HG02884 (cell line): ENCODE data around the gene PSMB7.

Experiments
- ATAC-seq: cut with Tn5 transposase; IDR thresholded peaks from one replicate; pipeline ENCODE4 v1.9.1; 2021; ENCODE audit warnings: mild to moderate bottlenecking, moderate library complexity; ENCODE audit not compliant: unreplicated experiment

Gene PSMB7

DNA sequence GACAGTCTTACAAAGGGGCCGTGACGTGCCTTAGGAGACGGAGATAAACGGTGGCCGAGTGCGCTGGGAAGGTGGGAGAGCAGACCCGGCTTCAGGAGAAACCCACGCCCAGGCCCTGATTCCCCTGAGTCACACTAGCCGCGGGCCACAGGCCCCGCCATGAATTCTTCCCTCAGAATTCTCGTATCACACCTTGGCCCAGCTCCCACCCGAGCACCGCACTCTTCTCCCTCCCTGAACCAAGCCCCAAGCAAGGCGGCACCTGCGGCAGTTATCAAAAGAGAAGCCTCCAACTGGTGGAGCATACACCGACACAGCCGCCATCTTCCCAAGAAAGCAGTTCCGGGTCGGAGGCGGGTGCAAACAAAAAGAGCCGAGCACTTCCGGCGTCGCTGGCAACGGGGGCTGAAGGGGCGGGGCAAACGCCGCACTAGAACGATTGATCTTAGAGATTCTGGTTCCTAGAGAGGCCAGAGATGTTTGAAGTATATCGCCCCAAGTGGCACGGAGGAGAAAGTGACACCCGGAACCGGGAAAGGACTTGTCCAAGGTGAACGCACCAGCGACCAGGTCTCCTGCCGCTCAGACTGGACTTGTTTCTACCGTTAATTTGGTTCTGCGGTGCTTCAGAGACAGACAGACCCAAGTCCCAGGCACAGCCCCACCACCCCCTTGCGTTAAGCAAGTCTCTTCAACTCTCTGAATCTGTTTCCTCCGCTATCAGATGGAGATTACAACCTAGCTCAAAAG is at the start of gene PSMB7:
TSS of gene PSMB7 (minus strand) at position 341 of the 750 bp plus-strand sequence. CDS start at position 324, 17 bp downstream.
- peak; percentile 88 for ATAC-seq

DNA sequence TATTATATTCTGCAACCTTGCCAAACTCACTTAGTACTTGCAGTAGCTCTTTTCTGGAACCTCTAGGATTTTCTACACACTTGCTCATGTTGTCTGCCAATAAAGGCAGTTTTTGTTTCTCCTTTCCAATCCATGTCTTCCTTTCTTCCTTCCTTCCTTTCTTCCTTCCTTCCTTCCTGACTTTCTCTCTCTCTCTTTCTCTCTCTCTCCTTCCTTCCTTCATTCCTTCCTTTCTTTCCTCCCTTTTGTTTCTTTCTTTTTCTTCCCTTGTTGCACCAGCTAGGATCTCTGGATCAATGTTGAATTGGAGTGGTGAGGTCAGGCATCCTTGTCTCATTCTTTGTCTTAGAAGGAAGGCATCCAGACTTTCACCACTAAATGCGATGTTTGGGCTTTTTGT is 47.5 kb upstream of the PSMB7 start:
- ATAC-seq = no peak

DNA sequence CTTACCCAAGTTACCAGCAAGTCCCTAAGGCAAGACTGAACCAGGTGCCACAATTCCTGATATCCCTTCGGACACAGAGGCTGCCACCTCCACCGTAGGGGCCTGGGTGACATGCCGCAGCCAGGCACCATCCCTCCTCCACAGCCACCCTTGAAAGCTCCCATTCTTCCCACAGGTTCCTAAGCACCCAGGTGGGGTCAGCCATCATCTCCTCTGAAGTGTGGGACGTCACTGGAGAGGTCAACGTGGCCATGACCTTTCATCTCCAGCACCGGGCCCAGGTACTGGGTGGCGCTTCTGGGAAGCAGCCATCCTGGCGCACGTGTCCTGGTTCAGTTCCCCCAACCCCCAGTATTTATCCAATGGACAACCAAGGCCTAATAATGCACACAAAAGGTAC is 43.2 kb upstream of the PSMB7 start:
- ATAC-seq = no peak

DNA sequence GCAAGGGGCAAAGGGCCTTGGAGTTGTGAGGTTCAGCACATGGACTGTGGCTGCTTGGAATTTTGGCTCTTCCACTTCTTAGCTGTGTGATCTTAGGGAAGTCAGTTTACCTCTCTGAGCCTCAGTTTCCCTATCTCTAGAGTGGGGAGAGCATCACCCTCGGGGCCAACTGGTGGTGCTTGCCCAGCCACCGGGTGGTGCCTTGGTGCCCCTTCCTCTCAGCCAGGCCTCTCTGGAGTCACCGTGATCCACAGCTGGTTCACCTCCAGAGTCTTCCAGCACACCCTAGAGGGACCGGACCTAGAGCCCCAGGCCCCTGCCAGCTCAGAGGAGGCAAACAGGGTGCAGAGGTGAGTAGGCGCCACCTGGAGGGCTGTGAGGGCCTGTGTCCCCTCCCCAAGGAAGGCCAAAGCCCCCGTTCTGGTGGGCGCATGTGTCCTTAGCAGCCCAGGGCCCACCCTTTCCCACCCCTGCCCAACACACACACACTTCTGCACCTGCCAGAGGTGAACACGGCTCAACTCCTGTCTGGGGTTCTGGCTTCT is 42.7 kb upstream of the PSMB7 start:
- ATAC-seq = no peak

DNA sequence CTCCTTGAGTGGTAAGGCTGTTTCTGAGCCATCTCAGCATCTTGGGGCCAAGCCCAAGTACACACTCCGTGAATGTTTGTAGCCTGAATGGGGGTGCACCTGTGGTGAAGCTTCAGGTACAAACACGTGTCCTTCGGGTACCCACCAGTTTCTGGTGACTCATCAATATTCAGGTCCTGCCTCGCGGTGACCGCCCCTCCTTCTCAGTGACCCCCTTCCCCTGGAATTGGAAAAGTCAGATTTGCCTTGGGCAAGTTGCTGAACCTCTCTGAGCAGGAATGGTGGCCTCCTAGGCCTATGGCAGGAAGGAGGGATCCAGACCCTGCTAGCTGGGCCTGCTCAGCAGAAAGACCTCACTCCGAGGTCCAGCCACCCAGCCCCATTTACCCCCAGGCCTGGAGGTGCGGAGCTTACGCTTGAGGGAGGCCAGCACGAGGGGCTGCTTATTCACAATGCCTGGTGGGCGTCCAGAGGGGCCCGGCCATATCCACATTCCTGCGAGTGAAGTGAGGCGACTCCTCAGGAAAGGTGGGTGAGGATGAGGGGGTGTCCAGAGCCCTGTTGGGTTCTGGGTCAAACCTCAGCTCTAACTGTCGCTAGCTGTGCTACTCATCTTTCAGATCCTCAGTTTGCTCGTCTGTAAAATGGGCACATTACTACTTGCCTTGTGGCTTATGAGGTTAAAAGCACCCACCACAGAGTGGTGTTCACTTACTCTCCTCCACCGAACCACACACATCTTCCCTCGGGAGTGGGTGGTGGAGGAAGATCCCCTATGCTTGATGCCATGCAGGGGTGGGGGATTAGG is 42.0 kb upstream of the PSMB7 start:
- ATAC-seq = no peak

DNA sequence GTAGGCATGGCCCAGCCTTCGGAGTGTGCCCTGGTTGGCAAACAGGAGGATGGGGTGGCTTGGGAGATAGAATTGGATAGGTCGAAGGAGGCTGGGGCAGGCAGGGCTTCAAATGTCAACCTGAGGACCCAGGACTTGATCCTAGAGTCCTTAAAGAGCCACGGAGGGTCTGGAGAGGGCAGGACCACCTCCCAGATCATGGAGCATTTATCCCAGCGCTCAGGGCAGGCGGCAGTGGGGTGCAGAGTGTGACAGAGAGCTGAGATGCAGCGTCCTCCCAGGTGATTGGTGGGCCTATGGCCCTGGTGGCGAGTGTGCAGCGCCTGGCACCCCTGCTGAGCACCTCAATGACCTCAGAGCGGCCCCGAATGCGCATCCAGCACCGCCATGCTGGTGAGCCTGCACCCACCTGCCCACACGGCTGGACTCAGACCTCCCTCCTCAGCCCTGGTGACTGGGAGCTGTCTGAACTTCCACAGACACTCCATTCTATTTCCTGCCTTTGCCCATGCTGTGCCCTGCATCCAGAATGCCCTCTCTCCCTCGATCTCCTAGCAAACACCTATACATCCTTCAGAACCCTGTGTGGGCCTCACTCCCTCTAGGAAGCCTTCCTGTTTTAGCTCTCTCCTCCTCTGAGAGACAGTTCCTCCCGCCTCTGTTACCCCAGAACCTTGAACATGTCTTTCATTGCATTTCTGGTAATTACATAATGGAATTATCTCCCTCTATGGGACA is 41.3 kb upstream of the PSMB7 start:
- ATAC-seq = no peak

DNA sequence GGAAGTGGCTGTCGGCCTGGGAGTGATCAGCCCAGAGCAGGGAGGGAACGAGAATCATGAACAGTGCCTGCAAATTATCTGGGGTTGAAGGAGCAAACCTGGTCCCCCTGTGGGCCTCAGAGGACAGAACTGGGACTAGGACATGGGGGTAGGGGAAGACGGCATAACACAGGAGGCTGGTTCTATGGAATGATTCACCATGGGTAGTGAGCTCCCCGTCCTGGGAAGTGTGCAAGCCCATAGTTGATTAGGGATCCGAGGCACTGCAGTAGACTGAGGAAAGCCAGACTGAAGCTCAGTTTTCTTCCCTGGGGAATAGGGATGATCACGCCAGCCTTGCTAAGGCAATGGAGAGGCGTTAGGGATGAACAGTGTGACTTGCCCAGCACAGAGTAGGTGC is 40.6 kb upstream of the PSMB7 start:
- no peak for ATAC-seq

DNA sequence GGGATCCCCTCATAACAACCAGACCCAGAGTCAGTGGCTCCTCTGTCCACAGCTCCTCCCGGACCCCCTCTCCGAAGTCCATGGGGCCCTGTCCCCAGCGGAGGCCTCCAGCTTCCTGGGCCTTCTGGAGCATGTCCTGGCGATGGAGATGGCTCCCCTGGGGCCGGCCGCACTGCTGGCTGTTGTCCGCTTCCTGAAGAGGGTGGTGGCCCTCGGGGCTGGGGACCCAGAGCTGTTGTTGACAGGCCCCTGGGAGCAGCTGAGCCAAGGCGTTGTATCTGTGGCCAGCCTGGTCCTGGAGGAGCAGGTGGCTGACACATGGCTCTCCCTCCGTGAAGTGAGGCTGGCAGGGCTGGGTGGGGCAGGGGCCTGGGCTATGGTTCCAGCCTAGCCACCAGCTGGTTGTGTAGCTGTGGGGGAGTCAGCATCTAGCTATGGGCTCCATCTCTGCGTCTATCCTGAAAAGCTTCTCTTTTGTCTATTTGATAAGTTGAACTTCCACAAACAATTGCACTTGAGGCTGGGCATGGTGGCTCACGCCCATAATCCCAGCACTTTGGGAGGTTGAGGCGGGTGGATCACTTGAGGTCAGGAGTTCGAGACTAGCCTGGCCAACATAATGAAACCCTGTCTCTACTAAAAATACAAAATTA is 39.7 kb upstream of the PSMB7 start:
- ATAC-seq = no peak

DNA sequence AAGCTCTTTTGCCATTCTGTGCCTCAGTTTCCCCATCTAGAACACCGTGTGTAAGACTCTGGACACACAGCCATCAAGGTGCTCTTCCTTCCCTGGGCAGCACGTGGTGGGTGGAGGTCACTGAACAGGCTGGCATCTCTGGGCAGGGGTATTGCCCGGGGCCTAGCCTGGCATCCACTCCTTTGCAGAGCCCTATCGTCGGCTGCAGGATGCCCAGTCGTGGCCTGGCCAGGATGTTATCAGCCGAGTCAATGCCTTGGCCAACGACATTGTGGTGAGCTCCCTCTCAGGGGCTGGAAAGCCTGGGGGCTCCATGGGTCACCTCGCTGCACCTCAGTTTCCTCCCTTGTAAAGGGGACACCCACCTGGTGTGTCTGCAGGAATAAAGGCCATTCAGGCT is 39.1 kb upstream of the PSMB7 start:
- ATAC-seq = no peak

DNA sequence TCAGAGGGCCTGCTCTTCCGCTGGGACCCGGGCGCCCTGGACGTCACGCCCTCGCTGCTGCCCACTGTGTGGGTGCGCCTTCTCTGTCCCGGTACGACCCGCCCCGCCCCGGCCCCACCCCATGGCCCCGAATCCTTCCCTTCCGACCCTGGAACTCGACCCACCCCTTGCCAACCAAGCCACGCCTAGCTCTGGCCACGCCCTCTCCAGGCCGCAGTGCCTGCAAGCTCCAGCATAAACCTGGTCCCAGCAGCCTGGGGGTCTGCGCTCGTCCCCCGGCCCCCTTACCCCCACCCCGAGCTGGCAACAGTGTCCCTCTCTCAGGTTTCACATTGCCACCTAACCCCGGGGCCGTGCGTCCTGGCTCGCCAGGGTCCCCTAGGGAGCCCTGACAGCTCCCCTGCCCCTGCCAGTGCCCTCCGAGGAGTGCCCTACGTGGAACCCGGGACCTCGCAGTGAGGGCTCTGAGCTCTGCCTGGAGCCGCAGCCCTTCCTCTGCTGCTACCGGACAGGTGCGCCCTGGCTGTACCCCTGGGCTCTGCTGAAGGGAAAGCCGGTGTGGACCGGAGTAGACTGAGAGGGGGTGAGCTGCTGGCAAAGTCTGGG is 38.4 kb upstream of the PSMB7 start:
- ATAC-seq = no peak

DNA sequence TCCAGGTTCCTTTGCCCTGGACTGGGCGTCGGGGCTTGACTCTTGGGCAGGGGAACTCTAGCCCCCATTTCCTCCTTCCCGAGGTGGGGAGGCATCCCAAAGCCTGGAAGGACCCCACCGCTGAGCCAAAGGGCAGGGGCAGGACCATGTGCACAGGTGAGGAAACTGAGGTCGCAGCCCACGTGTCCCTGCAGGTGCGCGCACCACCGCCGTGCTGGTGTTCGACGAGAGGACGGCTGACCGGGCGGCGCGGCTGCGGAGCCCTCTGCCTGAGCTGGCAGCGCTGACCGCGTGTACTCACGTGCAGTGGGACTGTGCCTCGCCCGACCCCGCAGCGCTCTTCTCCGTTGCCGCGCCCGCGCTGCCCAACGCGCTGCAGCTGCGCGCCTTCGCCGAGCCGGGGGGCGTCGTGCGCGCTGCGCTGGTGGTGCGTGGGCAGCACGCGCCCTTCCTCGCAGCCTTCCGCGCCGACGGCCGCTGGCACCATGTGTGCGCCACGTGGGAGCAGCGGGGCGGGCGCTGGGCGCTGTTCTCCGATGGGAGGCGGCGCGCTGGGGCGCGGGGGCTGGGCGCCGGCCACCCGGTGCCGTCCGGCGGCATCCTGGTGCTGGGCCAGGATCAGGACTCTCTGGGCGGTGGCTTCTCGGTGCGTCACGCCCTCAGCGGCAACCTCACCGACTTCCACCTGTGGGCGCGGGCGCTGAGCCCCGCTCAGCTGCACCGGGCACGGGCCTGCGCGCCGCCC is 37.8 kb upstream of the PSMB7 start:
- no peak for ATAC-seq

DNA sequence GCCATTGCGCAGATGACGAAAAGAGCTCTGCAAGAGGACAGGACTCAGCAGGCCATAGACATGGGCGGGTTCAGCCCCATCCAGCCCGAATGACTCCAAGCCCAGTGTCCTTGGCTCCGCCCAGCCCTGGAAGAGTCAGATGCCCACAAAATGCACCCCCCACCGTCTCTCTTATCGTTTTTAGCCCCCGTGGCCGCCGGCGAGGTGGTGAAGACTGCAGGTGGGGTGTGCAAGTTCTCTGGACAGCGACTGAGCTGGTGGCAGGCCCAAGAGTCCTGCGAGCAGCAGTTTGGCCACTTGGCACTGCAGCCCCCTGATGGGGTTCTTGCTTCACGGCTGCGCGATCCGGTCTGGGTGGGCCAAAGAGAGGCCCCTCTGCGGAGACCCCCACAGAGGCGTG is 37.1 kb upstream of the PSMB7 start:
- ATAC-seq = no peak

DNA sequence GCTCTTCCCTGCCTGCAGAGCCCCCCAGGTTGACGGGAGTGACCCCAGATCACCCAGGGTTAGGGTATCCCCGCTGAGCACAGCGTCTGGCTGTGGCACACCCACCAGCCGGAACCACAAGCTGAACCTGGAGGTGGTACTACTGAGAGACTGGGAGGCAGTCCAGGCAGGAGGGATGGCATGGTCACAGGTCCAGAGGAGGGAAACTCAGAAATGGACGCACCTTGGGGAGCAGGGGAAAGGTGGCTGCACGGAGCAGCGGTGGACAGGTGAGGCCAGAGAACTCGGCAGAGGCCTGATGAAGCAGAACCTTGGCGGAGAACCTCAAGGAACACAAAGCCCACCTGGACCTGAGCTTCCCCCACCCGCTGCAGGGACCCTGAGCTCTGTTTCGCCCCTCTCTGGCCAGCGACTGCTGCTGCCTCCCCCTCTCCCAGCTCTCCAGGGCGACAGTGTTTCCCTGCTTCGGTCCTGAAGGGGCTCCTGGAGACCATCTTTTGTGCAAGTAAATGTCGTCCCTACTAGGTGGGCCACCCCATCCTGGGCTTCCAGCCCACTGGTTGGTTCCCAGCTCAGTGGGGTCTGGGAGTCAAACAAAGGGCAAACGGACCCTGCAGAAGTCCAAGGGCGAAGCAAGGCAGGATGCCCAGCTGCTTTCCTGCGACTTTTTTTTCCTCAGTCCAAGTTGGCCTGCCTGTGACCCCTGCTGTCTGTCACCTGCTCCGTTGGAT is 35.9 kb upstream of the PSMB7 start:
- ATAC-seq = no peak

DNA sequence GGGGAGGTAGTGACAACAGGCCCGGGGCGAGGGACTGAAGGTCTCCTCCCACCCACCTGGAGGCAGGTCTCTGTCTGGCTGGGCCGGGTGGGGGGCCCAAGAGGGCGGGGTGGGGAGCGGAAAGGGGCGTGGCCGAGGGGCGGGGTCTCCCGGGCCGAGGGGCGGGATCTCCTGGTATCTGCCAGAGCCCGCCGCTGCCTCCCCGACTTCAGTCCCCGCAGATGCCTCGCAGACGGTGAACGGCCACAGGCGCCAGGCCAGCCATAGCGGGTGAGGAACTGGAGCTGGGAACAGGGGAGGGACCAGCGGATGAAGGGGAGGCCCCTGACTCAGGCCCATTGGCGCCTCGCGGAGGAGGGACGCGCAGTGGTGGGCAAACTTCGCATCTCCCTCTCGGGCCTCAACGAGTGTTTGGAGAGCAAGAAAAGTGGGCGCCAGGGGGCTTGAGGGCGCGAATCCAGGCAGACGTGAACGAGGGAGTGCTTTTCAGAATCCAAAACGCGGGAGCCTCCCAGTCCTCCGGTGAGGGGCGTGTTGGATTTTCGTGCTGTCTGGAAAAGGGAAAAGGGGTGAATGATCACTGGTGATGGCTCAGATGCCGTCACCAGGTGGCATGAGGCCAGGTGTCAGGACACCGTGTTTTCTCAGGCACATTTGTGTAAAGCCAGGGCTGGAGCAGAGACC is 35.1 kb upstream of the PSMB7 start, which contains the start of gene ADGRD2:
TSS of gene ADGRD2 (plus strand) at position 211 of the 684 bp plus-strand sequence. CDS start 1,216 bp downstream, outside the sequence.
- ATAC-seq = no peak

DNA sequence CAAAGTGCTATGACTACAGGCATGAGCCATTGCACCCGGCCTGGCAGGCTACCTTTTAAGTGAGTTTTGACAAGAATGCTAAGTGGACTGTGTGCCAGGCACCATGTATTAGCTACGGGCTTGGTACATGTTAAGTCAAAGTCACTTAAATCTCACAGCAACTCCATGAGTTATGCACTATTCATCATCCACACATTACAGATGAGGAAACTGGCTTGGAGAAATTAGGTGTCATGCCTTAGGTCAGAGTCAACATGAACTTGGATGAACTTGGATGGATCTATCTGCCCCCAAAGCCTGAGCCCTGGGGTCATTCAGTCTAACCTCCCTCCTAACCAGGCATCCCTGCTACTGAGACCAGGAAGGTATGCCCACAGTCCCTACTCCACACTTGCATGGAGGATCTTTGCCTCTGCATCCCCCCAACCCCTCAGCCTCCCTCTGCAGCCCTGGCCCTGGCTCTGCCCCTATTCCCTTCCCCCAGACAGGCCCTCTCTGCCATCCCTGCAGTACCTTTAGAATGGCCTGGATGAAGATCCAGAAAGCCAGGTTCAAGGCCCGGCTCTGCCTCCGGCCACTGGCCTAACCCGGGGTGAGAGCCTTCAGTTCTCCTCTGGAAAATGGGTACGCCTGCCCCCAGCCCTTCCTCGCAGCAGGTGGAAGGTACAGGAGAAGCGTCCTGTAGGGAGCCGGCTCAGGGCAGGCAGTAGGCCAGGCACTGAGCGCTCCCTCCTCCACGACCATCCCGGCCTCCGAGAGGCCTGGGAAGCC is 34.3 kb upstream of the PSMB7 start:
- no peak for ATAC-seq

DNA sequence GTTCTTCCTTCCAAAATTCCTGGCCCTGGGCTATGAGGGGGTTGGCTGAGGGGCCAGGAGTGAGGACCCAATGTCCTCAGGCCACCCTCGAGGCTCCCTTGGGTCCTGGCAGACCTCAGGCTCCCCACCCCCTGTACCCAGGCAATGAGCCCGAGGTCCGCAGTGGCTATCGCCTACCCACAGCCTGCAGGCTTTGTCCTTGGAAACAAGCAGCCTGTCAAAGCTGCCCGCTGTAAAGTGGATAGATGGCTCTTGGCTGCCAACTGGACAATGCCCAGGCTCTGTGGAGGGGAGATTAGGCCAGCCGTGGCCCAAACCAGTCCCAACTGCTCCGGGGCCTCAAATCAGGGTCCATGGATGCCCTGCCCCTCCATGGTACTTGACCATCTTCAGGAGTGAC is 32.8 kb upstream of the PSMB7 start:
- no peak for ATAC-seq

DNA sequence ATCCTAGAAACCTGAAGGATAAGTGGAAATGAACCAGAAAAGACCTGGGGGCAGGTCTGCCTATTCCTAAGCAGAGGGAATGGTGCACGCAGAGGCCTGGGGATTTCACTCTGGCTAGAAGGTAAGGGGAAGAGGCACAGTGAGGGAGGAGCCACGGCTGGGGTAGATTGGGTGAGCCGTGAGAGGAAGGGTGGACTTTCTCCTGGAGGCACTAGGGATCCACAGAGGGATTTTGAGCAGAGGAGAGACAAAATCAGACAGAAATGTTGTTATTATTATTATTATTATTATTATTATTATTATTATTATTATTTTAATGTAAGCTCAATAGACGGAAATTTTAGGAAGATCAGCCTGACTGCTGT is 32.0 kb upstream of the PSMB7 start:
- ATAC-seq = no peak

DNA sequence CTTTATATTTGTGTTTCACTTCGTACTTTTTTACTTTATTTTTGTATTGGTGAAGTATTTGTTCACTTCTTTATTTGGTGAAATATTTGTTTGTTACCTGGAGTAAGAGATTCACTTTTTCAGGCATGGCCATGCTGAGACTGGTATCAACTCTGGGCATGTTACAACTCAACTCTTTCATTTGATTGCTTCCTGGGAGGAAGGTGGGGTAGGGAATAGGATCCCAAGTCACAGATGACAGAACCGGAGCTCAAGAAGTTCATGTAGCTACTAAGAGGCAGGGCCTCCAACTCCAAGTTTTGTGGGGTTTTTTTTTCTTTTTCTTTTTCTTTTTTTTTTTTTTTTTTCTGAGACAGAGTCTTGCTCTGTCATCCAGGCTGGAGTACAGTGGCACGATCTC is 28.9 kb upstream of the PSMB7 start:
- ATAC-seq = no peak
